A673 (cell line): ENCODE data around the gene ATP10B.

ENCODE experiments used
- CTCF ChIP-seq: fragments of 300-800, 200-600 bp; sonication (generic); conservative IDR thresholded peaks from 2 replicates; pipeline ENCODE4 v1.5.1; 2017; ENCODE audit warnings: low read depth, mild to moderate bottlenecking, antibody characterized with exemption, low read length, moderate library complexity, mixed read lengths
- EZH2 ChIP-seq: fragments of 200-600 bp; sonication (generic); IDR thresholded peaks from 2 replicates; pipeline ENCODE4 v1.6.1; 2017; ENCODE audit warnings: borderline replicate concordance, low read depth, mild to moderate bottlenecking, mixed read lengths, antibody characterized with exemption, low read length; ENCODE audit not compliant: poor library complexity, severe bottlenecking

- TF ChIP-seq CTCF (peak; percentile 43; the same call in 1 of the 2 replicates), EZH2 (no peak)
These were observed 202.7 kb downstream of the ATP10B start for GRCh38 chr5:160649304-160649703.
